Osteoblast (primary cell): ENCODE measurements around the gene MAN2A2. TPM values are rescaled to one million over a fixed set of nuclear protein-coding genes. Genes with fewer than 3 reads are reported as not detected.

ENCODE experiments used
- DNase-seq: peaks from one replicate; pipeline ENCODE4 v3.0.0; 2011; ENCODE audit warnings: low spot score, mixed read lengths; ENCODE audit not compliant: insufficient read length; ENCODE audit errors: missing footprints
- H2AFZ ChIP-seq: 2 replicates; pipeline ENCODE4 v1.6.0; 2011; ENCODE audit warnings: mild to moderate bottlenecking, low read length
- H3K27ac ChIP-seq: 2 replicates; pipeline ENCODE4 v1.5.1; 2011; ENCODE audit warnings: mild to moderate bottlenecking, low read depth, low read length, moderate library complexity
- H3K27me3 ChIP-seq: 2 replicates; pipeline ENCODE4 v1.6.0; 2012; ENCODE audit warnings: mild to moderate bottlenecking, control low read depth, inconsistent platforms, low read length, moderate library complexity; ENCODE audit not compliant: insufficient read depth
- H3K36me3 ChIP-seq: 2 replicates; pipeline ENCODE4 v1.5.1; 2011; ENCODE audit warnings: mild to moderate bottlenecking, low read length, control low read depth, moderate library complexity; ENCODE audit not compliant: insufficient read depth
- H3K4me1 ChIP-seq: 2 replicates; pipeline ENCODE4 v1.5.1; 2011; ENCODE audit warnings: mild to moderate bottlenecking, low read length, control low read depth, moderate library complexity; ENCODE audit not compliant: insufficient read depth
- H3K4me2 ChIP-seq: 2 replicates; pipeline ENCODE4 v1.6.0; 2011; ENCODE audit warnings: mild to moderate bottlenecking, low read length; ENCODE audit not compliant: insufficient read depth
- H3K4me3 ChIP-seq: fragments of 200-600 bp; sonication (generic); 3 replicates; pipeline ENCODE4 v1.5.1; 2012; ENCODE audit warnings: mild to moderate bottlenecking, low read length, inconsistent platforms; ENCODE audit not compliant: insufficient read depth
- H3K79me2 ChIP-seq: 2 replicates; pipeline ENCODE4 v1.6.0; 2012; ENCODE audit warnings: mild to moderate bottlenecking, low read length, control low read depth, inconsistent platforms; ENCODE audit not compliant: insufficient read depth
- H3K9me3 ChIP-seq: 2 replicates; pipeline ENCODE4 v1.5.1; 2011; ENCODE audit warnings: low read depth, low read length, control low read depth
- H4K20me1 ChIP-seq: 2 replicates; pipeline ENCODE4 v1.6.0; 2012; ENCODE audit warnings: mild to moderate bottlenecking, low read length, control low read depth; ENCODE audit not compliant: insufficient read depth
- CTCF ChIP-seq: IDR thresholded peaks from 2 replicates; pipeline ENCODE4 v1.5.1; 2011; ENCODE audit warnings: mild to moderate bottlenecking, low read depth, low read length, moderate library complexity; ENCODE audit errors: extremely low read depth
- total RNA-seq: library from RNA; depleted of rRNA; stranded (reverse); fragments of >200 nt; gene quantifications from 2 replicates; pipeline ENCODE4 v1.2.3, GENCODE V29; 2012

MAN2A2 gene
- total RNA-seq, 1 donor: 15.2 TPM

GRCh38 chr15:90875549-90875981 lies 27.5 kb upstream of the MAN2A2 start:
- Histone ChIP-seq H3K4me2 (no peak overlapping the region), H2AFZ (no peak overlapping the region), H3K27ac (no peak overlapping the region), H3K79me2 (peaks cover 58% of the 10 kb centered on the region), H3K9me3 (no peaks in the 10 kb centered on the region), H3K27me3 (no peaks in the 10 kb centered on the region), H3K4me3 (no peak overlapping the region), H3K4me1 (peaks cover 26% of the 10 kb centered on the region), H3K36me3 (peaks cover 35% of the 10 kb centered on the region), H4K20me1 (peaks cover 27% of the 10 kb centered on the region)
- no peak for DNase-seq
- no peak for TF ChIP-seq CTCF

GRCh38 chr15:90876046-90876445 lies 27.1 kb upstream of the MAN2A2 start:
- no peak for TF ChIP-seq CTCF
- H2AFZ ChIP-seq: no peak overlapping the region
- H3K79me2 ChIP-seq: peaks cover 53% of the 10 kb centered on the region
- H4K20me1 ChIP-seq: peaks cover 27% of the 10 kb centered on the region
- H3K4me1 ChIP-seq: peaks cover 23% of the 10 kb centered on the region
- DNase-seq: no peak
- H3K27ac ChIP-seq: no peak overlapping the region
- no peak overlapping the region for H3K4me2 ChIP-seq
- no peaks in the 10 kb centered on the region for H3K9me3 ChIP-seq
- H3K27me3 ChIP-seq: no peaks in the 10 kb centered on the region
- peaks cover 38% of the 10 kb centered on the region for H3K36me3 ChIP-seq
- H3K4me3 ChIP-seq: no peak overlapping the region

GRCh38 chr15:90876512-90877170 lies 26.5 kb upstream of the MAN2A2 start:
- peaks cover 23% of the 10 kb centered on the region for H3K4me1 ChIP-seq
- peaks cover 51% of the 10 kb centered on the region for H3K79me2 ChIP-seq
- no peak overlapping the region for H2AFZ ChIP-seq
- no peak overlapping the region for H3K4me2 ChIP-seq
- peaks cover 44% of the 10 kb centered on the region for H3K36me3 ChIP-seq
- TF ChIP-seq CTCF: no peak
- H3K9me3 ChIP-seq: no peaks in the 10 kb centered on the region
- H3K27me3 ChIP-seq: no peaks in the 10 kb centered on the region
- H3K27ac ChIP-seq: no peak overlapping the region
- peaks cover 27% of the 10 kb centered on the region for H4K20me1 ChIP-seq
- H3K4me3 ChIP-seq: no peak overlapping the region
- no peak for DNase-seq

GRCh38 chr15:90877315-90877714 lies 25.8 kb upstream of the MAN2A2 start:
- H3K4me2 ChIP-seq: no peak overlapping the region
- H2AFZ ChIP-seq: no peak overlapping the region
- no peak overlapping the region for H3K4me3 ChIP-seq
- H3K27ac ChIP-seq: no peak overlapping the region
- H3K79me2 ChIP-seq: peaks cover 44% of the 10 kb centered on the region
- H3K36me3 ChIP-seq: peaks cover 50% of the 10 kb centered on the region
- no peaks in the 10 kb centered on the region for H3K27me3 ChIP-seq
- H3K4me1 ChIP-seq: peaks cover 22% of the 10 kb centered on the region
- H3K9me3 ChIP-seq: no peaks in the 10 kb centered on the region
- TF ChIP-seq CTCF: no peak
- no peak for DNase-seq
- peaks cover 27% of the 10 kb centered on the region for H4K20me1 ChIP-seq
